ENCODE measurements around the gene SYNPO.

SYNPO gene

GRCh38 chr5:150649108-150650020 is 8.9 kb downstream of the SYNPO start:
- H3K9ac ChIP-seq (ENCODE audit: low read length): no peak overlapping the region
- no peaks in the 10 kb centered on the region for H3K36me3 ChIP-seq (ENCODE audit: control insufficient read depth, insufficient read depth, low read length)
- H3K4me3 ChIP-seq (ENCODE audit: low read length): no peak overlapping the region
- H3K9me3 ChIP-seq (ENCODE audit: control insufficient read depth, low read length): no peaks in the 10 kb centered on the region
- peaks cover 14% of the 10 kb centered on the region for H3K4me1 ChIP-seq (ENCODE audit: control insufficient read depth, insufficient read depth, low read length)
- H3K27me3 ChIP-seq (ENCODE audit: control insufficient read depth, insufficient read depth, low read length): no peaks in the 10 kb centered on the region

DNA sequence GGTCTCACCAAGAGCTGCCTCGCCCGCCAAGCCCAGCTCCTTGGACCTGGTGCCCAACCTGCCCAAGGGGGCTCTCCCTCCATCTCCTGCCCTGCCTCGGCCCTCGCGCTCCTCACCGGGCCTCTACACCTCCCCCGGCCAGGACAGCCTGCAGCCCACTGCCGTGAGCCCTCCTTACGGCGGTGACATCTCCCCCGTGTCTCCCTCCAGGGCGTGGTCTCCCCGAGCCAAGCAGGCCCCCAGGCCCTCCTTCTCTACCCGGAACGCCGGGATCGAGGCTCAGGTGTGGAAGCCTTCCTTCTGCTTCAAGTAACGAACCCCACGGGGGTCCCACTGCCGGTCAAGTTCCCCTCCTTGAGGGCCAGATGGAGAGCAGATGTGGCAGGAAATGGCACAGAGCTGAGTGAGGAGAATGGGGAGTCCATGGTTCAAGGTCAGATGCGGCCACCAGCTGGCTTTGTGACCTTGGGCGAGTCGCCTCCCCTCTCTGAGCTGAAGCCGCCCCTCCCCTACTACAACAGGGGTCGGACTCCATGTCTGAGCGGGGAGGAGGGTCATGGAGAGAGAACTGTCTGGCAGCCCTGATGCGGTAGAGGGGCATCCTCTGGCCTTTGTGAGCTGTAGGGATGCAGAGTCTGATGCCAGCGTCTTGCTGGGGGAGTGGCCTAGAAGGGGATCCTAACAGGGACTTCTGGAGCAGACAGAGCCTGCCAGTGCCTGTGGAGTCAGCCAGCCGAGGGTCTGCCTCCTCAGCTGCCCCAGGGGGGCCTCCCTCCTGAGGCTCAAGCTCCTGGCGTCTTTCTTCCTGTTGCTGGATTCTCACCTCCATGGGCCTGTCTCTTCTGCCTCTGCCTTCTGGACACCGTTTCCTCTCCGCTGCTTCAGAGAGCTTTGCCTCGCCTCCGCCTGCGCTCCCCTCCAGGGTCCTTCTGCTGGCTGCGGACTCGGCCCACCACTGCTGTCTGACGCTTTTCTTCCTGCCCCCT is 9.9 kb downstream of the SYNPO start:
- Histone ChIP-seq H3K27me3 (ENCODE audit: control insufficient read depth, insufficient read depth, low read length) (no peaks in the 10 kb centered on the region), H3K36me3 (ENCODE audit: control insufficient read depth, insufficient read depth, low read length) (no peaks in the 10 kb centered on the region)

GRCh38 chr5:150651382-150651781 is 10.9 kb downstream of the SYNPO start:
- Histone ChIP-seq H3K4me3 (ENCODE audit: low read length) (no peak overlapping the region), H3K9ac (ENCODE audit: low read length) (no peak overlapping the region), H3K4me1 (ENCODE audit: control insufficient read depth, insufficient read depth, low read length) (peaks cover 19% of the 10 kb centered on the region), H3K9me3 (ENCODE audit: control insufficient read depth, low read length) (no peaks in the 10 kb centered on the region), H3K27me3 (ENCODE audit: control insufficient read depth, insufficient read depth, low read length) (no peaks in the 10 kb centered on the region), H3K36me3 (ENCODE audit: control insufficient read depth, insufficient read depth, low read length) (no peaks in the 10 kb centered on the region)

More for the DNA sequence above, 9.9 kb downstream of the SYNPO start:
- Histone ChIP-seq H3K4me1 (ENCODE audit: control insufficient read depth, insufficient read depth, low read length) (peaks cover 13% of the 10 kb centered on the region), H3K4me3 (ENCODE audit: low read length) (no peak overlapping the region), H3K9me3 (ENCODE audit: control insufficient read depth, low read length) (no peaks in the 10 kb centered on the region), H3K9ac (ENCODE audit: low read length) (no peak overlapping the region)

GRCh38 chr5:150651924-150652671 is 11.6 kb downstream of the SYNPO start:
- Histone ChIP-seq H3K36me3 (ENCODE audit: control insufficient read depth, insufficient read depth, low read length) (no peaks in the 10 kb centered on the region), H3K27me3 (ENCODE audit: control insufficient read depth, insufficient read depth, low read length) (no peaks in the 10 kb centered on the region), H3K4me1 (ENCODE audit: control insufficient read depth, insufficient read depth, low read length) (peaks cover 21% of the 10 kb centered on the region), H3K9me3 (ENCODE audit: control insufficient read depth, low read length) (no peaks in the 10 kb centered on the region), H3K9ac (ENCODE audit: low read length) (no peak overlapping the region), H3K4me3 (ENCODE audit: low read length) (no peak overlapping the region)

DNA sequence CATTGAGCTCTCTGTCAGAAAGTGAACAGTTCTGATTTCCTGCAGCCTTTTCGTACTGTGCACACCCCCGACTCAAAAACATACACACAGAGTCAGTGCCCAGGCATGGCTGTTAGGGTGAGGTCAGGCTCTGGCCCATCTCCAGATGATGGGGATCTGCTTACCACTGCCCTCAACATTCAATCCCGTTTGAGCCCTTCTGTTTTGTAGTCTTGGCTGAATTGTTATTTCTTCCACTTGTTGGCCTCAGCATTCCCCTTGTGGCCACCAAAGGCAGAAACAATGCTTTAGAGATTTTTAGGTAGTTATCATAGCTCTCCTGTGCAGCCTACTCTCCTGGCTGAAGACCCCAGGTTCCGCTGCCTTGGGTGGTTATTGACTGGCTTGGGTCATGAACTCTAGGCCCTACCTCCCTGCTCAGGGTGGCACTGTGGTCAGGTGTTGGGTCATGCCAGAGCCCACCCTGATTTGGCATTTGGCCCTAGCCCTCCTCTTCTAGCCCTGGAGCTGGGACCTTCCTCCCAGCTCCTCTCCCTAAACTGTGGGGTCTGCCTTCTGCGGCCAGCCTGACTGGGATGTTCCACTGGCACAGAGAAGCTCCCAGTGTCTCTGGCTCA is 12.8 kb downstream of the SYNPO start:
- Histone ChIP-seq H3K27me3 (ENCODE audit: control insufficient read depth, insufficient read depth, low read length) (no peaks in the 10 kb centered on the region), H3K4me3 (ENCODE audit: low read length) (no peak overlapping the region), H3K9me3 (ENCODE audit: control insufficient read depth, low read length) (no peaks in the 10 kb centered on the region), H3K4me1 (ENCODE audit: control insufficient read depth, insufficient read depth, low read length) (peaks cover 24% of the 10 kb centered on the region), H3K9ac (ENCODE audit: low read length) (no peak overlapping the region), H3K36me3 (ENCODE audit: control insufficient read depth, insufficient read depth, low read length) (no peaks in the 10 kb centered on the region)

- Histone ChIP-seq H3K27me3 (ENCODE audit: control insufficient read depth, insufficient read depth, low read length) (no peaks in the 10 kb centered on the region), H3K36me3 (ENCODE audit: control insufficient read depth, insufficient read depth, low read length) (no peaks in the 10 kb centered on the region), H3K9ac (ENCODE audit: low read length) (no peak overlapping the region), H3K4me3 (ENCODE audit: low read length) (no peak overlapping the region), H3K4me1 (ENCODE audit: control insufficient read depth, insufficient read depth, low read length) (peaks cover 24% of the 10 kb centered on the region), H3K9me3 (ENCODE audit: control insufficient read depth, low read length) (no peaks in the 10 kb centered on the region)
These were observed 13.5 kb downstream of the SYNPO start for GRCh38 chr5:150653762-150654556.

GRCh38 chr5:150655221-150655620 is 14.8 kb downstream of the SYNPO start:
- H3K27me3 ChIP-seq (ENCODE audit: control insufficient read depth, insufficient read depth, low read length): no peaks in the 10 kb centered on the region
- H3K4me1 ChIP-seq (ENCODE audit: control insufficient read depth, insufficient read depth, low read length): peaks cover 24% of the 10 kb centered on the region
- H3K36me3 ChIP-seq (ENCODE audit: control insufficient read depth, insufficient read depth, low read length): no peaks in the 10 kb centered on the region
- H3K4me3 ChIP-seq (ENCODE audit: low read length): no peak overlapping the region
- H3K9me3 ChIP-seq (ENCODE audit: control insufficient read depth, low read length): no peaks in the 10 kb centered on the region
- H3K9ac ChIP-seq (ENCODE audit: low read length): no peak overlapping the region

GRCh38 chr5:150656191-150657132 is 16.0 kb downstream of the SYNPO start:
- Histone ChIP-seq H3K4me1 (ENCODE audit: control insufficient read depth, insufficient read depth, low read length) (peaks cover 24% of the 10 kb centered on the region), H3K36me3 (ENCODE audit: control insufficient read depth, insufficient read depth, low read length) (no peaks in the 10 kb centered on the region)

GRCh38 chr5:150658121-150658520 is 17.7 kb downstream of the SYNPO start:
- Histone ChIP-seq H3K9me3 (ENCODE audit: control insufficient read depth, low read length) (no peaks in the 10 kb centered on the region), H3K36me3 (ENCODE audit: control insufficient read depth, insufficient read depth, low read length) (no peaks in the 10 kb centered on the region), H3K4me3 (ENCODE audit: low read length) (no peak overlapping the region), H3K27me3 (ENCODE audit: control insufficient read depth, insufficient read depth, low read length) (no peaks in the 10 kb centered on the region), H3K4me1 (ENCODE audit: control insufficient read depth, insufficient read depth, low read length) (peaks cover 24% of the 10 kb centered on the region), H3K9ac (ENCODE audit: low read length) (no peak overlapping the region)

More at GRCh38 chr5:150656191-150657132, 16.0 kb downstream of the SYNPO start:
- peak overlapping the region; percentile 41 for H3K9ac ChIP-seq (ENCODE audit: low read length)
- H3K9me3 ChIP-seq (ENCODE audit: control insufficient read depth, low read length): no peaks in the 10 kb centered on the region
- no peaks in the 10 kb centered on the region for H3K27me3 ChIP-seq (ENCODE audit: control insufficient read depth, insufficient read depth, low read length)
- H3K4me3 ChIP-seq (ENCODE audit: low read length): no peak overlapping the region

GRCh38 chr5:150658699-150659265 is 18.3 kb downstream of the SYNPO start:
- no peak overlapping the region for H3K9ac ChIP-seq (ENCODE audit: low read length)
- H3K27me3 ChIP-seq (ENCODE audit: control insufficient read depth, insufficient read depth, low read length): no peaks in the 10 kb centered on the region
- no peak overlapping the region for H3K4me3 ChIP-seq (ENCODE audit: low read length)
- H3K36me3 ChIP-seq (ENCODE audit: control insufficient read depth, insufficient read depth, low read length): no peaks in the 10 kb centered on the region
- no peaks in the 10 kb centered on the region for H3K9me3 ChIP-seq (ENCODE audit: control insufficient read depth, low read length)
- peaks cover 20% of the 10 kb centered on the region for H3K4me1 ChIP-seq (ENCODE audit: control insufficient read depth, insufficient read depth, low read length)

Data from mucosa of stomach (tissue), 1 donor.